ENCODE data around the gene ADD2.

Gene ADD2

GRCh38 chr2:70719231-70719630, 48.8 kb downstream of the ADD2 start:
- no peak for DNase-seq (ENCODE audit: low read depth)
- no peak overlapping the region for H3K4me3 ChIP-seq (ENCODE audit: low read depth, low read length)
- TF ChIP-seq MAX (IDR thresholded peaks at IDR 0.05; ENCODE audit: low read depth, low read length) (no peak), CTCF (IDR thresholded peaks at IDR 0.05; ENCODE audit: low read depth, low read length) (no peak), POLR2A (IDR thresholded peaks at IDR 0.05; ENCODE audit: extremely low read depth, insufficient read length) (no peak), MYC (IDR thresholded peaks at IDR 0.05; ENCODE audit: low read depth, low read length) (no peak)

- TF ChIP-seq MYC (IDR thresholded peaks at IDR 0.05; ENCODE audit: low read depth, low read length) = no peak
- no peak for TF ChIP-seq POLR2A (IDR thresholded peaks at IDR 0.05; ENCODE audit: extremely low read depth, insufficient read length)
- TF ChIP-seq CTCF (IDR thresholded peaks at IDR 0.05; ENCODE audit: low read depth, low read length) = no peak
- no peak for TF ChIP-seq MAX (IDR thresholded peaks at IDR 0.05; ENCODE audit: low read depth, low read length)
- no peak for DNase-seq (ENCODE audit: low read depth)
These were observed 49.3 kb downstream of the ADD2 start for GRCh38 chr2:70718736-70719135.

DNA sequence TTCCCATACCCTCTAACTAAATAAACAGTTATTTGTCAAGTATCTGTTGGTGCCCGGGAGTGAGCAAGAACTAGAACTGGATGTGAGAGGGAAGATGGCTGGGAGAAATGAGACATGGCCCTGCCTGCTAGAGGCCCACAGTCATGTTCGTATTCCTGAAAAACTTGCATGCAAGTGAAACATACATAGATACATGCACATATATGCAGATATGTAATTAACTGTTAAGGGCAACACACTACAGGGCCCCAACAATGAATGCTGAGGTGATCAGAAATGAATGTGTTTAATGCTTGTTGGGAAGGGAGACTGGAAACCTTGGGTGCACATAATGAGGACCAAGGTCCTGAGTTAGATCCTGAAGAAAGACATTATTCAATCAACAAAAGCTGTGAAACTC, 49.8 kb downstream of the ADD2 start:
- DNase-seq (ENCODE audit: low read depth) = no peak
- no peak overlapping the region for H3K4me3 ChIP-seq (ENCODE audit: low read depth, low read length)
- TF ChIP-seq CTCF (IDR thresholded peaks at IDR 0.05; ENCODE audit: low read depth, low read length) (no peak), MYC (IDR thresholded peaks at IDR 0.05; ENCODE audit: low read depth, low read length) (no peak), POLR2A (IDR thresholded peaks at IDR 0.05; ENCODE audit: extremely low read depth, insufficient read length) (no peak), MAX (IDR thresholded peaks at IDR 0.05; ENCODE audit: low read depth, low read length) (no peak)

More at GRCh38 chr2:70718736-70719135, 49.3 kb downstream of the ADD2 start:
- H3K4me3 ChIP-seq (ENCODE audit: low read depth, low read length) = no peak overlapping the region

DNA sequence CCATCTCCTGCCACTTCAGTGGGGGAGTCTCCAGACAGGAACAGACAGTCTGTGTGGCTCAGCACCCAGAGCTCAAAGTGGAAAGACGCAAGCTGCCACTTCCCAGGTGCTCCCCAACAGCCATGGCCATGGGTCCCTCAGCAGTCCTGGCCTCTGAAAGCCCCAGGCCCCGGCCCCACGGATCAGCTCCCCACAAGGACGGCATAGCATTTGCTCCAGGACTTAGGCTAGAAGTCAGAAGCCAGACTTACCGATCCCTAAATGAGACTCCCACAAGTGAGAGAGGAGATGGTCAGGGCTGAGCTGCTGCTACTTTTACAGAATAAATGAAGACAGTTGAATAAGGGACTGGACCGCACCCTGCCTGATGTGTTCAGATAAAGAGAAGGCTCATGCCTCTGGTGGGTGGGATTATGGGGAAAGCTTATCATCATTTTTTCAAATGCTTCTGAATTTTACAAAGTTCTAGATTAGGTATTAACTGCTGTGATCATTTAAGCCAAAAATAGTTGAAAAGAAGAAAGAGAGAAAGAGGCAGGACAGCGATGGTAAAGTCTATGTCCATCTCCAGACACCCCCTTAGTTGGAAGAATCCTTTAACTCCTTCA, 50.5 kb downstream of the ADD2 start:
- TF ChIP-seq CTCF (IDR thresholded peaks at IDR 0.05; ENCODE audit: low read depth, low read length) = no peak
- no peak for TF ChIP-seq MAX (IDR thresholded peaks at IDR 0.05; ENCODE audit: low read depth, low read length)
- TF ChIP-seq MYC (IDR thresholded peaks at IDR 0.05; ENCODE audit: low read depth, low read length) = no peak
- no peak for TF ChIP-seq POLR2A (IDR thresholded peaks at IDR 0.05; ENCODE audit: extremely low read depth, insufficient read length)
- no peak for DNase-seq (ENCODE audit: low read depth)

DNA sequence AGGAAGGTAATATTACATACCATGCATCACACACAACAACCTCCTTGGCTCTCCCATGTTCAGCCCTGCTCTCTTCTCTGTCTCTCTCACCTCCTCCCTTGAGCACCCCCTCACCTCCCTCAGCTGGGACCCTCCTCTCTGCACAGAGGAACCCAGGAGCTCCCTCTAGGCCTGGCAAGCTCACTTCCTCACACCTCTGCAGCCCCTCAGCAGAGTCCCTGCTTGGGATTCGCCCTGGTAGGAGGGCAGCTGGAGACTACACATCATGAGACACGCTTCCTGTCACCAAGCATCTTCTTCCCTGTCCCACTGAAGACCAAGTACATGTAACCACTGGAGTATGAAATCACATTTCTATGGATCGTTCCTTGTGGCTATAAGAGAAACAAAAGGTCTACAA, 51.0 kb downstream of the ADD2 start:
- DNase-seq (ENCODE audit: low read depth) = no peak
- TF ChIP-seq POLR2A (IDR thresholded peaks at IDR 0.05; ENCODE audit: extremely low read depth, insufficient read length) (no peak), MYC (IDR thresholded peaks at IDR 0.05; ENCODE audit: low read depth, low read length) (no peak), MAX (IDR thresholded peaks at IDR 0.05; ENCODE audit: low read depth, low read length) (no peak), CTCF (IDR thresholded peaks at IDR 0.05; ENCODE audit: low read depth, low read length) (no peak)
- no peak overlapping the region for H3K4me3 ChIP-seq (ENCODE audit: low read depth, low read length)

More for the DNA sequence above, 50.5 kb downstream of the ADD2 start:
- no peak overlapping the region for H3K4me3 ChIP-seq (ENCODE audit: low read depth, low read length)

Measured in NB4 (cell line).